ENCODE measurements around the gene EVA1C.

GRCh38 chr21:32559006-32559610 lies 146.6 kb downstream of the EVA1C start:
- TF ChIP-seq CTCF (conservative IDR thresholded peaks at IDR 0.05; ENCODE audit: low read depth in 2 of 2), result no peak
- no peak for TF ChIP-seq ZNF114 (CRISPR knock-in tag; IDR thresholded peaks at IDR 0.05)
- TF ChIP-seq POLR2AphosphoS5 (IDR thresholded peaks at IDR 0.05; ENCODE audit: low read depth), result no peak
- TF ChIP-seq EZH2 (IDR thresholded peaks at IDR 0.05; ENCODE audit: low read depth, unreplicated experiment), result no peak
- TF ChIP-seq JUNB (IDR thresholded peaks at IDR 0.05; ENCODE audit: unreplicated experiment), result no peak
- no peak for TF ChIP-seq CREB1 (CRISPR knock-in tag; IDR thresholded peaks at IDR 0.05; ENCODE audit: low read depth)
- no peak for TF ChIP-seq EZH2phosphoT487 (IDR thresholded peaks at IDR 0.05; ENCODE audit: unreplicated experiment)
- TF ChIP-seq REST (IDR thresholded peaks at IDR 0.05; ENCODE audit: unreplicated experiment), result no peak
- no peak for TF ChIP-seq ZNF331 (CRISPR knock-in tag; IDR thresholded peaks at IDR 0.05; ENCODE audit: low read depth)
